Caco-2 (cell line): Measurements from ENCODE around the gene PAK4. TPM values are rescaled to one million over a fixed set of nuclear protein-coding genes. Genes with fewer than 3 reads are reported as not detected.
"Not testable (repeated sequence)": the region's sequence is repeated elsewhere in the genome, so short reads cannot be mapped to it uniquely, and the experiment has no call there.

ENCODE experiments used
- BruUV-seq: library from RNA; stranded (reverse); fragments of 400-500 nt; replicated peaks from 2 replicates; lab custom pipeline; 2021; lab: Mats Ljungman, UMichigan
- CTCF ChIA-PET: fragments of 300-600 bp; sonication (Branson Sonifier 250); formaldehyde crosslinking; loops from one replicate; lab custom pipeline; 2022; ENCODE audit warnings: antibody characterized with exemption; lab: Charles Lee
- POLR2A ChIA-PET: fragments of 300-600 bp; sonication (Branson Sonifier 250); formaldehyde crosslinking; loops from one replicate; lab custom pipeline; 2022; ENCODE audit warnings: antibody characterized with exemption; lab: Charles Lee
- DNase-seq, 2 experiments: peaks; one replicate each; pipeline versions ENCODE4 v3.0.0 to v3.0.0-alpha.2; 2020 to 2022
- H3K27me3 ChIP-seq: replicated peaks from 2 replicates; pipeline ENCODE4 v1.6.0; 2011; ENCODE audit warnings: low read length; ENCODE audit not compliant: control insufficient read depth, insufficient read depth
- H3K36me3 ChIP-seq: 2 replicates; pipeline ENCODE4 v1.5.1; 2011; ENCODE audit warnings: low read length; ENCODE audit not compliant: control insufficient read depth, insufficient read depth
- H3K4me1 ChIP-seq: fragments of 250-450 bp; sonication (Bioruptor Pico); 2 replicates; pipeline ENCODE4 v1.5.1; 2020; ENCODE audit warnings: mild to moderate bottlenecking
- H3K4me3 ChIP-seq: 2 replicates; pipeline ENCODE4 v1.5.1; 2011; ENCODE audit warnings: low read depth, mild to moderate bottlenecking, control low read depth, low read length
- H3K9me3 ChIP-seq: fragments of 250-450 bp; sonication (Bioruptor Pico); 2 replicates; pipeline ENCODE4 v1.5.1; 2020; ENCODE audit warnings: mild to moderate bottlenecking, moderate library complexity
- H3K27ac Mint-ChIP-seq: one replicate; pipeline ENCODE4 v1.8.0; 2022; ENCODE audit warnings: mixed read lengths; ENCODE audit not compliant: unreplicated experiment
- H3K27me3 Mint-ChIP-seq: one replicate; pipeline ENCODE4 v1.8.0; 2022; ENCODE audit warnings: mixed read lengths; ENCODE audit not compliant: insufficient read depth, unreplicated experiment
- H3K36me3 Mint-ChIP-seq: one replicate; pipeline ENCODE4 v1.8.0; 2022; ENCODE audit warnings: mild to moderate bottlenecking, mixed read lengths; ENCODE audit not compliant: insufficient read depth, unreplicated experiment
- H3K4me1 Mint-ChIP-seq: one replicate; pipeline ENCODE4 v1.8.0; 2022; ENCODE audit warnings: low read depth, mixed read lengths; ENCODE audit not compliant: unreplicated experiment
- H3K4me3 Mint-ChIP-seq: one replicate; pipeline ENCODE4 v1.8.0; 2022; ENCODE audit warnings: mild to moderate bottlenecking, moderate library complexity, mixed read lengths; ENCODE audit not compliant: unreplicated experiment
- H3K9me3 Mint-ChIP-seq: one replicate; pipeline ENCODE4 v1.8.0; 2022; ENCODE audit warnings: mixed read lengths; ENCODE audit not compliant: unreplicated experiment
- CTCF ChIP-seq, 2 experiments: fragments of 200-600 bp in 1 of 2; IDR thresholded peaks; 1 replicate in 1 of 2; 2 replicates in 1 of 2; pipeline versions ENCODE4 v1.5.1 to v1.8.0; 2011 to 2022; ENCODE audit warnings: antibody characterized with exemption in 1 of 2, control low read depth in 1 of 2, inconsistent platforms in 1 of 2, low read depth in 1 of 2, low read length in 1 of 2, mild to moderate bottlenecking in 1 of 2, moderate library complexity in 1 of 2; ENCODE audit not compliant: insufficient read depth in 1 of 2, severe bottlenecking in 1 of 2, unreplicated experiment in 1 of 2
- intact Hi-C: fragments of 100-400 bp; cut with micrococcal nuclease; formaldehyde crosslinking; loops from one replicate; pipeline ENCODE4 v1.10.0; 2022; ENCODE audit not compliant: unreplicated experiment
- total RNA-seq: library from RNA; stranded (reverse); gene quantifications from 2 replicates; pipeline ENCODE4 v1.2.3, GENCODE V29; 2022

The PAK4 gene
- total RNA-seq, 1 experiment from 2014 or later, result 112 TPM

DNA sequence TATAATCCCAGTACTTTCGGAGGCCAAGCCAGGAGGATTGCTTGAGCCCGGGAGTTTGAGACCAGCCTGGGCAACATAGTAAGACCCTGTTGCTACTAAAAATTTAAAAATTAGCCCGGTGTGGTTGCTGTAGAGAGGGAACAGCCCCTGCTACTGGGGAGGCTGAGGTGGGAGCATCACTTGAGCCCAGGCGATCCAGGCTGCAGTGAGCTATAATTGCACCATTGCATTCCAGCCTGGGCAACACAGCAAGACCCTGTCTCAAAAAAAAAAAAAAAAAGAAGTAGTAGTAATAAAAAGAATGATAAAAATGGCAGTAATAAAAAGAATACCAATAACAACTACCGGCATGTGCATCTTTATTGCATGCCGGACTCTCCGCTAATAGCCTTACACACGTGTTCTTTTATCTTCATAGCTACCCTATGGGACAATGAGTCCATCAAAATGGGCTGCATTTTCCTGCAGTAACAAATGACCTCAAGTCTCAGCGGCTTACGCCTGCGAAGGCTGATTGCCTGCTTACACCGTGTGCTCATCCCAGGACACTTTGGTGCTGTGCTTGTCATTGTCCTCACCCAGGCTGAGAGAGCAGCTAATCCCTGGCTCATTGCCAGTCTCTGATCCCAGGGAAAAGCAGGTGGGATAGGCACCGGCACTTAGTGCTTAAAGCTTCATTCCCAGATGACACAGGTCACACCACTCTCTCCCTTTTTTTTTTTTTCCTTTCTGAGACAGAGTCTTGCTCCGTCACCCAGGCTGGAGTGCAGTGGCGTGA lies 92.8 kb downstream of the PAK4 start:
- Mint-ChIP-seq H3K36me3 (peaks cover 5% of the 10 kb centered on the region), H3K27ac (no peak overlapping the region), H3K9me3 (peaks cover 13% of the 10 kb centered on the region), H3K27me3 (no peaks in the 10 kb centered on the region), H3K4me3 (no peak overlapping the region), H3K4me1 (no peaks in the 10 kb centered on the region)
- BruUV-seq, result no TSS peak
- CTCF ChIA-PET, result interaction anchor here (0.6 kb wide), 1 partner anchor 14 kb away, joined by 3 read pairs; no protein-coding TSS in a partner anchor
- peaks cover 11% of the 10 kb centered on the region for H3K9me3 ChIP-seq
- no peak for DNase-seq
- POLR2A ChIA-PET, result no interaction called here
- H3K27me3 ChIP-seq, result no peaks in the 10 kb centered on the region
- no peaks in the 10 kb centered on the region for H3K36me3 ChIP-seq
- intact Hi-C loops, result no loop called here
- no peaks in the 10 kb centered on the region for H3K4me1 ChIP-seq
- no peak overlapping the region for H3K4me3 ChIP-seq
- no peak for TF ChIP-seq CTCF (IDR thresholded peaks at IDR 0.05; ENCODE audit: insufficient read depth in 1 of 2, low read depth in 1 of 2, low read length in 1 of 2, severe bottlenecking in 1 of 2, unreplicated experiment in 1 of 2)

DNA sequence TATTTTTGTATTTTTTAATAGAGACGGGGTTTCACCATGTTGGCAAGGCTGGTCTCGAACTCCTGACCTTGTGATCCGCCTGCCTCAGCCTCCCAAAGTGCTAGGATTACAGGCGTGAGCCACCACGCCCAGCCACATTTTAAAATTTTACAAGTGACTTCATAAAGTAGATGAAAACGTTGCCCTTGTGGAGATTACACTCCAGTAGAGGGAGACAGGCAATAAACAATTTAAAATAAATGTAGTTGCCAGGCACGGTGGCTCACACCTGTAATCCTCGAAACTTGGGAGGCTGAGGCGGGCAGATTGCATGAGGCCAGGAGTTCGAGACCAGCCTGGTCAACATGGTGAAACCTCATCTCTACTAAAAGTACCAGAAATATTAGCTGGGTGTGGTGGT lies 93.5 kb downstream of the PAK4 start:
- H3K9me3 Mint-ChIP-seq, result peaks cover 13% of the 10 kb centered on the region
- H3K27ac Mint-ChIP-seq, H3K4me1 ChIP-seq, POLR2A ChIA-PET, CTCF ChIA-PET, H3K4me3 Mint-ChIP-seq, intact Hi-C loops, H3K36me3 ChIP-seq, BruUV-seq, H3K27me3 Mint-ChIP-seq, H3K27me3 ChIP-seq, H3K4me3 ChIP-seq, DNase-seq, H3K36me3 Mint-ChIP-seq, H3K4me1 Mint-ChIP-seq: not testable (repeated sequence)
- H3K9me3 ChIP-seq, result peaks cover 11% of the 10 kb centered on the region

DNA sequence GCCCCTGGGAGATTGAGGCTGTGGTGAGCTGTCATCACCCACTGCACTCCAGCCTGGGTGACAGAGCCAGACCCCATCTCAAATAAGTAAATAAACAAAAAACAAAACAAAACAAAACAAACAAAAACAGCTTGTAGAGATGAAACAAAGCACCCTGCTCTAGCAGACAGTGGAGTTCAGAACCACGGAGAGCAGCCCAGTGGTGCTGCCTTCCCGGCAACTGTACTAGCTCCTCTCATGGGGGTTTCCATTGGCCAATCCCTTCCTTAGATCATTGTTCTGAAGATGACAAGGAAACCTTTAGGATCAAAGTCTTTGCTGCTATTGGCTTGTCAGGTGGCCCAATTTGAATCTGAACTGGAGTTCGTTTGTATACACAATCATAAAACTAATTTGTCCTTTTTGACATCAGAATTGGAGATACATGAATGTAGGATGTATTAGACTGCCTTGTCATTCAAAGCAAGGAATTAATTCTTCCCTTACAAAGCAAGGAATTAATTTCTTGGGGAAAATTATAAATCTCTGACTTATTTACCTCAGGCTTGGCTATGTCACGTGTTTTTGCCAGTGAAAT lies 98.2 kb downstream of the PAK4 start:
- Histone ChIP-seq H3K4me3 (no peak overlapping the region), H3K36me3 (no peaks in the 10 kb centered on the region), H3K27me3 (no peaks in the 10 kb centered on the region), H3K9me3 (no peaks in the 10 kb centered on the region), H3K4me1 (no peaks in the 10 kb centered on the region)
- peaks cover 7% of the 10 kb centered on the region for H3K4me1 Mint-ChIP-seq
- ChIA-PET CTCF (interaction anchor here (0.8 to 0.9 kb wide), 2 partner anchors 19 to 212 kb away, joined by 3 read pairs; partner anchors contain the start of gene RPS16), POLR2A (interaction anchor here (0.7 kb wide), 1 partner anchor 84 kb away, joined by 3 read pairs; no protein-coding TSS in a partner anchor)
- no peak overlapping the region for H3K27ac Mint-ChIP-seq
- TF ChIP-seq CTCF (IDR thresholded peaks at IDR 0.05; ENCODE audit: insufficient read depth in 1 of 2, low read depth in 1 of 2, low read length in 1 of 2, severe bottlenecking in 1 of 2, unreplicated experiment in 1 of 2), result no peak
- DNase-seq, result peak in 1 of 2 experiments; percentile 70
- no peaks in the 10 kb centered on the region for H3K9me3 Mint-ChIP-seq
- no peak overlapping the region for H3K4me3 Mint-ChIP-seq
- no peaks in the 10 kb centered on the region for H3K36me3 Mint-ChIP-seq
- intact Hi-C loops, result no loop called here
- BruUV-seq, result no TSS peak
- no peaks in the 10 kb centered on the region for H3K27me3 Mint-ChIP-seq
